Astrocyte (in vitro differentiated cells and primary cell): ENCODE results near the gene MSI1. TPM values are rescaled to one million over a fixed set of nuclear protein-coding genes. Genes with fewer than 3 reads are reported as not detected.

Experiments used
- DNase-seq: peaks from one replicate; pipeline ENCODE4 v3.0.0-alpha.2; 2010; ENCODE audit warnings: low read depth
- FAIRE-seq: peaks from 2 replicates; lab custom pipeline; 2011; peaks lifted over from hg19 to GRCh38; lab: Jason Lieb, UNC
- H2AFZ ChIP-seq: 2 replicates; pipeline ENCODE4 v1.6.0; 2012; ENCODE audit warnings: low read depth, low read length, inconsistent platforms
- H3K27ac ChIP-seq: 2 replicates; pipeline ENCODE4 v1.5.1; 2011; ENCODE audit warnings: low read depth, low read length, inconsistent platforms
- H3K27me3 ChIP-seq: 2 replicates; pipeline ENCODE4 v1.6.0; 2011; ENCODE audit warnings: low read length, inconsistent platforms; ENCODE audit not compliant: insufficient read depth
- H3K36me3 ChIP-seq: 2 replicates; pipeline ENCODE4 v1.5.1; 2011; ENCODE audit warnings: low read length, inconsistent platforms; ENCODE audit not compliant: insufficient read depth
- H3K4me1 ChIP-seq: 2 replicates; pipeline ENCODE4 v1.5.1; 2011; ENCODE audit warnings: low read length, inconsistent platforms; ENCODE audit not compliant: insufficient read depth
- H3K4me2 ChIP-seq: 2 replicates; pipeline ENCODE4 v1.6.0; 2012; ENCODE audit warnings: low read length, inconsistent platforms
- H3K4me3 ChIP-seq: 2 replicates; pipeline ENCODE4 v1.5.1; 2011; ENCODE audit warnings: low read depth, mild to moderate bottlenecking, low read length, inconsistent platforms; ENCODE audit not compliant: insufficient read depth
- H3K79me2 ChIP-seq: 2 replicates; pipeline ENCODE4 v1.6.0; 2012; ENCODE audit warnings: mild to moderate bottlenecking, low read length, inconsistent platforms; ENCODE audit not compliant: insufficient read depth
- H3K9ac ChIP-seq: 2 replicates; pipeline ENCODE4 v1.6.0; 2012; ENCODE audit warnings: mild to moderate bottlenecking, low read length, inconsistent platforms
- H3K9me3 ChIP-seq: 2 replicates; pipeline ENCODE4 v1.5.1; 2012; ENCODE audit warnings: low read depth, mild to moderate bottlenecking, low read length, inconsistent platforms; ENCODE audit not compliant: insufficient read depth
- H4K20me1 ChIP-seq: 2 replicates; pipeline ENCODE4 v1.6.0; 2012; ENCODE audit warnings: low read length, inconsistent platforms; ENCODE audit not compliant: insufficient read depth
- H3K27ac Mint-ChIP-seq: one replicate; pipeline ENCODE4 v1.8.0; 2021; ENCODE audit warnings: mild to moderate bottlenecking, mixed read lengths; ENCODE audit not compliant: unreplicated experiment
- H3K27me3 Mint-ChIP-seq: one replicate; pipeline ENCODE4 v1.8.0; 2021; ENCODE audit warnings: low read depth, mixed read lengths; ENCODE audit not compliant: unreplicated experiment
- H3K36me3 Mint-ChIP-seq: one replicate; pipeline ENCODE4 v1.8.0; 2021; ENCODE audit warnings: low read depth, mixed read lengths; ENCODE audit not compliant: unreplicated experiment
- H3K4me1 Mint-ChIP-seq: one replicate; pipeline ENCODE4 v1.8.0; 2021; ENCODE audit warnings: low read depth, mixed read lengths; ENCODE audit not compliant: unreplicated experiment
- H3K4me3 Mint-ChIP-seq: one replicate; pipeline ENCODE4 v1.8.0; 2021; ENCODE audit warnings: mild to moderate bottlenecking, moderate library complexity, mixed read lengths; ENCODE audit not compliant: unreplicated experiment
- H3K9me3 Mint-ChIP-seq: one replicate; pipeline ENCODE4 v1.8.0; 2021; ENCODE audit warnings: mild to moderate bottlenecking, mixed read lengths; ENCODE audit not compliant: unreplicated experiment
- EZH2 ChIP-seq: IDR thresholded peaks from 2 replicates; pipeline ENCODE4 v1.6.1; 2012; ENCODE audit warnings: mild to moderate bottlenecking, low read length, inconsistent platforms; ENCODE audit not compliant: insufficient read depth
- total RNA-seq: library from RNA; stranded (reverse); gene quantifications from 2 replicates; pipeline ENCODE4 v1.2.1, GENCODE V29; 2021
- TF ChIP-seq, protein P1 (sequence below): IDR thresholded peaks from 2 replicates; pipeline ENCODE4 v1.5.1; 2011; ENCODE audit warnings: low read depth, mild to moderate bottlenecking, inconsistent platforms, low read length, moderate library complexity; ENCODE audit not compliant: insufficient read depth

Gene MSI1
- total RNA-seq, 1 donor from 2014 or later = 16.0 TPM

DNA sequence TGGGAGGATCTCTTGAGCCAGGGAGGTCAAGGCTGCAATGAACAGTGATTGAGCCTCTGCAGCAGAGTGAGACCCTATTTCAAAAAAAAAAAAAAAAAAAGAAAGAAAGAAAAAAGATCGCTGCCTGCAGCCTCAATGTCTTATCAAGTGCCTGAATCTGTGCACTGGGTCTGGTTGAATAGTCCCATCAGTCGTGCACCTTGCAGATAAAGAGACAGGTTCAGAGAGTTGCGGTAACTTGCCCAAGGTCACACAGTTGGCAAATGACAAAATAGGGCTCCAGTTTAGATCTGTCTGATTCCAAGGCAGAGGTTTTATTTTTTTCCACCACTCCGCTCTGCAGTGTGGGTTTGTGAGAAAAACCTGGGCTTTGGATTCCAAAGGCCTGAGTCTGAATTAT is 40.7 kb downstream of the MSI1 start:
- H3K4me2 ChIP-seq = no peak overlapping the region
- Mint-ChIP-seq H3K36me3 (no peaks in the 10 kb centered on the region), H3K9me3 (no peaks in the 10 kb centered on the region), H3K27ac (no peak overlapping the region), H3K27me3 (peaks cover 19% of the 10 kb centered on the region), H3K4me3 (no peak overlapping the region), H3K4me1 (no peaks in the 10 kb centered on the region)
- no peaks in the 10 kb centered on the region for H3K9me3 ChIP-seq
- H4K20me1 ChIP-seq = no peaks in the 10 kb centered on the region
- no peaks in the 10 kb centered on the region for H3K36me3 ChIP-seq
- no peak overlapping the region for H3K27ac ChIP-seq
- H3K4me1 ChIP-seq = peaks cover 4% of the 10 kb centered on the region
- DNase-seq (no peak), FAIRE-seq (no peak)
- H3K9ac ChIP-seq = no peak overlapping the region
- TF ChIP-seq, protein P1, sequence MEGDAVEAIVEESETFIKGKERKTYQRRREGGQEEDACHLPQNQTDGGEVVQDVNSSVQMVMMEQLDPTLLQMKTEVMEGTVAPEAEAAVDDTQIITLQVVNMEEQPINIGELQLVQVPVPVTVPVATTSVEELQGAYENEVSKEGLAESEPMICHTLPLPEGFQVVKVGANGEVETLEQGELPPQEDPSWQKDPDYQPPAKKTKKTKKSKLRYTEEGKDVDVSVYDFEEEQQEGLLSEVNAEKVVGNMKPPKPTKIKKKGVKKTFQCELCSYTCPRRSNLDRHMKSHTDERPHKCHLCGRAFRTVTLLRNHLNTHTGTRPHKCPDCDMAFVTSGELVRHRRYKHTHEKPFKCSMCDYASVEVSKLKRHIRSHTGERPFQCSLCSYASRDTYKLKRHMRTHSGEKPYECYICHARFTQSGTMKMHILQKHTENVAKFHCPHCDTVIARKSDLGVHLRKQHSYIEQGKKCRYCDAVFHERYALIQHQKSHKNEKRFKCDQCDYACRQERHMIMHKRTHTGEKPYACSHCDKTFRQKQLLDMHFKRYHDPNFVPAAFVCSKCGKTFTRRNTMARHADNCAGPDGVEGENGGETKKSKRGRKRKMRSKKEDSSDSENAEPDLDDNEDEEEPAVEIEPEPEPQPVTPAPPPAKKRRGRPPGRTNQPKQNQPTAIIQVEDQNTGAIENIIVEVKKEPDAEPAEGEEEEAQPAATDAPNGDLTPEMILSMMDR = no peak
- no peak overlapping the region for H2AFZ ChIP-seq
- peaks cover 4% of the 10 kb centered on the region for H3K27me3 ChIP-seq
- no peak overlapping the region for H3K4me3 ChIP-seq
- no peaks in the 10 kb centered on the region for H3K79me2 ChIP-seq

DNA sequence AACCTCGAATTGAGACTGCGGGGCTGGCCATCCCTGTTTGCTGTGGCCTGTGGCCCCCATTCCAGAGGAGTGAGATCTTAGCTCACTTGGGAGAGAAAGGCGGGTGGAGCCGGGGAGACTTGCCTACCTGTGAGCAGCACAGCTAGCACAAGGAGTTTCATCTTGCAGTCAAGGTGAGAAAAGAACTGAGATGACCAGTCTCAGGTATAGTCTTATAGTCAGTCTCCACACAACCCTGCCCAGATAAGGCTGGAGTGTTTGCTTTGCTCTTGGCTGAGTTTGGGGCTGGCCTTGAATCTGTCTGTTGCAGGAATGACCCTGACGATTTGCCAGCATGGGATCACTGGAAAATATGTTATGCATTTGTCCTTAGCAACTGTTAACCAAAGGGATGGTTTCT is 41.4 kb downstream of the MSI1 start, which contains the start of gene PLA2G1B:
TSS of gene PLA2G1B (minus strand) at position 187 of the 400 bp plus-strand sequence. CDS start at position 161, 26 bp downstream.
- no peaks in the 10 kb centered on the region for H3K79me2 ChIP-seq
- no peak within 1 kb of the TSS for H3K9ac ChIP-seq
- FAIRE-seq (no peak), DNase-seq (no peak)
- peaks cover 4% of the 10 kb centered on the region for H3K27me3 ChIP-seq
- no peak within 1 kb of the TSS for H3K4me3 ChIP-seq
- Mint-ChIP-seq H3K36me3 (no peaks in the 10 kb centered on the region), H3K9me3 (no peaks in the 10 kb centered on the region), H3K27me3 (peaks cover 19% of the 10 kb centered on the region), H3K4me3 (no peak within 1 kb of the TSS), H3K4me1 (no peaks in the 10 kb centered on the region), H3K27ac (no peak within 1 kb of the TSS)
- no peak within 1 kb of the TSS for H3K4me2 ChIP-seq
- H3K4me1 ChIP-seq = peaks cover 4% of the 10 kb centered on the region
- no peak within 1 kb of the TSS for H2AFZ ChIP-seq
- no peaks in the 10 kb centered on the region for H3K36me3 ChIP-seq
- TF ChIP-seq, protein P1 = no peak
- TF ChIP-seq EZH2 = no peak
- no peak within 1 kb of the TSS for H3K27ac ChIP-seq
- H3K9me3 ChIP-seq = no peaks in the 10 kb centered on the region
- H4K20me1 ChIP-seq = no peaks in the 10 kb centered on the region

DNA sequence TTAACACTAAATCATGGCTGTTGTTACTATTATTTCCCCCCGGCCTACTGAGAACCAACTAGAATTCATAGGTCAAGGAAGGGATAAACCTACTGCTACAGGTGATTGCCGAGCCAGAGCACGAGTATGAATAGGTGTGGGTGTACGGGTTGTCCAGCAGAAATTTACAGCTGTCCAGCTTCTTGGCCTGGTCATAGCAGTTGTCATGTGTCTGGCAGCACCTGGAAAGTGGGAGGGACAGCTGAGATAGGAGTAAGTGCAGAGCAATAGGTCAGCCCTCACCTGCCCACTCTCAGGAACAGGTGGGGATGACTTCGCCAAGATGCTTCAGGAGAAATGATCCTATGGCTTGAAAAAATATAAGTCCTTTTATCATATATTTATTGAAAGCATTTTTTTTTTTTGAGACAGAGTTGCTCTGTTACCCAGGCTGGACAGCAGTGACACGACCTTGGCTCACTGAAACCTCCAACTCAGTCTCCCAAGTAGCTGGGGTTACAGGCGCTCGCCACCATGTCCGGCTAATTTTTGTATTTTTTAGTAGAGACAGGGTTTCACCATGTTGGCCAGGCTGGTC is 44.0 kb downstream of the MSI1 start:
- no peaks in the 10 kb centered on the region for H3K9me3 Mint-ChIP-seq
- Histone ChIP-seq H3K4me1 (peaks cover 4% of the 10 kb centered on the region), H3K4me3 (no peak overlapping the region), H2AFZ (no peak overlapping the region), H4K20me1 (no peaks in the 10 kb centered on the region), H3K27ac (no peak overlapping the region), H3K9me3 (no peaks in the 10 kb centered on the region), H3K36me3 (no peaks in the 10 kb centered on the region), H3K9ac (peak overlapping the region; percentile 72), H3K27me3 (peaks cover 2% of the 10 kb centered on the region), H3K79me2 (no peaks in the 10 kb centered on the region), H3K4me2 (peak overlapping the region; percentile 94)
- no peak for TF ChIP-seq EZH2
- TF ChIP-seq, protein P1 = no peak
- no peaks in the 10 kb centered on the region for H3K36me3 Mint-ChIP-seq
- no peak for DNase-seq
- no peak for FAIRE-seq
- no peak overlapping the region for H3K4me3 Mint-ChIP-seq
- H3K4me1 Mint-ChIP-seq = no peaks in the 10 kb centered on the region
- H3K27ac Mint-ChIP-seq = no peak overlapping the region
- peaks cover 8% of the 10 kb centered on the region for H3K27me3 Mint-ChIP-seq
